Head of caudate nucleus (tissue), 42 donors: ENCODE measurements around the gene PITPNC1.
A peak's percentile ranks its signal among the peaks of the same experiment; 100 is the strongest.
"Not testable (repeated sequence)": the region's sequence is repeated elsewhere in the genome, so short reads cannot be mapped to it uniquely, and the experiment has no call there.

Experiments
- DNase-seq, 42 donors: peaks; one replicate each; pipeline versions ENCODE4 v3.0.0 to v3.0.0-alpha.2; 2020 to 2021; ENCODE audit warnings: mixed read lengths in 7 of 42
- intact Hi-C: fragments of 100-400 bp; cut with DNase I; formaldehyde crosslinking; loops from one replicate; pipeline ENCODE4 v1.15.0; 2022

PITPNC1 gene

GRCh38 chr17:67390006-67390645, 13.0 kb downstream of the PITPNC1 start:
- peak in 1 of 42 donors; percentile 32 for DNase-seq
- intact Hi-C loops, result no loop called here

- intact Hi-C loops, result no loop called here
- DNase-seq, result peak in 27 of 42 donors; percentile 13 to 82 (median 44)
Observed at GRCh38 chr17:67390646-67391361, 13.7 kb downstream of the PITPNC1 start.

GRCh38 chr17:67392111-67392510, 15.0 kb downstream of the PITPNC1 start:
- intact Hi-C loops, result no loop called here
- DNase-seq, result peak in 1 of 42 donors; percentile 29

- peak in 1 of 42 donors; percentile 19 for DNase-seq
- intact Hi-C loops, result no loop called here
Observed at GRCh38 chr17:67393809-67394397, 16.8 kb downstream of the PITPNC1 start.

- intact Hi-C loops, result no loop called here
Observed at GRCh38 chr17:67399676-67400075, 22.6 kb downstream of the PITPNC1 start.

GRCh38 chr17:67400193-67400592, 23.1 kb downstream of the PITPNC1 start:
- intact Hi-C loops, result no loop called here
- no peak for DNase-seq

More at GRCh38 chr17:67399676-67400075, 22.6 kb downstream of the PITPNC1 start:
- DNase-seq, result no peak

GRCh38 chr17:67401106-67401505, 24.0 kb downstream of the PITPNC1 start:
- intact Hi-C loops, result no loop called here
- no peak for DNase-seq

- intact Hi-C loops, result no loop called here
- no peak for DNase-seq
Observed at GRCh38 chr17:67401598-67402504, 24.8 kb downstream of the PITPNC1 start.

- intact Hi-C loops, result no loop called here
- DNase-seq, result no peak
Observed at GRCh38 chr17:67403065-67403464, 26.0 kb downstream of the PITPNC1 start.

GRCh38 chr17:67403483-67403882, 26.4 kb downstream of the PITPNC1 start:
- intact Hi-C loops, result no loop called here
- DNase-seq, result no peak

GRCh38 chr17:67408455-67408830, 31.4 kb downstream of the PITPNC1 start:
- intact Hi-C loops, DNase-seq: not testable (repeated sequence)

- intact Hi-C loops, result no loop called here
- DNase-seq, result no peak
Observed at GRCh38 chr17:67411397-67411796, 34.3 kb downstream of the PITPNC1 start.

- intact Hi-C loops, result no loop called here
- no peak for DNase-seq
Observed at GRCh38 chr17:67412032-67412431, 35.0 kb downstream of the PITPNC1 start.

- DNase-seq, result no peak
- intact Hi-C loops, result no loop called here
Observed at GRCh38 chr17:67412941-67413340, 35.9 kb downstream of the PITPNC1 start.

GRCh38 chr17:67413388-67413787, 36.3 kb downstream of the PITPNC1 start:
- intact Hi-C loops, result no loop called here
- DNase-seq, result no peak

- no peak for DNase-seq
- intact Hi-C loops, result no loop called here
Observed at GRCh38 chr17:67414130-67414529, 37.0 kb downstream of the PITPNC1 start.

- intact Hi-C loops, result no loop called here
- no peak for DNase-seq
Observed at GRCh38 chr17:67414559-67414958, 37.5 kb downstream of the PITPNC1 start.

GRCh38 chr17:67415291-67415690, 38.2 kb downstream of the PITPNC1 start:
- DNase-seq, result no peak
- intact Hi-C loops, result no loop called here

GRCh38 chr17:67417507-67417906, 40.4 kb downstream of the PITPNC1 start:
- intact Hi-C loops, result no loop called here
- no peak for DNase-seq
